ENCODE results near the gene ZNF398. TPM values are rescaled to one million over a fixed set of nuclear protein-coding genes. Genes with fewer than 3 reads are reported as not detected.

ZNF398 gene
- total and polyA plus RNA-seq, 2 of the 13 experiments (the other 11 are each of a cell fraction or from before 2014, with no cell fraction given) = 3.0 to 8.9 TPM

- CTCF ChIA-PET (ENCODE audit: low intra/inter-chr PET ratio, low total read pairs) = interaction anchor here (1.0 kb wide), 1 partner anchor 47 kb away, joined by 4 read pairs; the partner anchor contains the start of gene ZNF398
- 0 out of 3 replicates have a peak, but pooled peaks have one; percentile 0 for ATAC-seq
Observed at GRCh38 chr7:149194799-149195179, 47.5 kb downstream of the ZNF398 start.

More at GRCh38 chr7:149194799-149195179, 47.5 kb downstream of the ZNF398 start:
- Histone ChIP-seq H3K27ac (ENCODE audit: extremely low read length, insufficient read depth, low read length) (no peak overlapping the region), H3K27me3 (ENCODE audit: control insufficient read depth in 1 of 2, insufficient read depth in 2 of 2, low read length in 2 of 2) (peaks cover 0 to 7% of the 10 kb centered on the region in 2 experiments; a peak in 2 of 5 replicates), H3K9me3 (ENCODE audit: low read length) (no peaks in the 10 kb centered on the region), H2AFZ (ENCODE audit: low read length) (peak overlapping the region; percentile 83), H3K4me1 (ENCODE audit: insufficient read depth, low read length) (peaks cover 32% of the 10 kb centered on the region), H3K4me3 (replicated peaks in 1 of 3; ENCODE audit: insufficient read depth in 1 of 3, low read depth in 2 of 3, low read length in 3 of 3) (peak overlapping the region; percentile 81 to 92 (median 90)), H3K36me3 (replicated peaks in 1 of 2; ENCODE audit: control insufficient read depth in 1 of 2, insufficient read depth in 2 of 2, low read length in 2 of 2) (peaks cover 9 to 17% of the 10 kb centered on the region in 2 experiments; a peak in 4 of 5 replicates), H3K9ac (ENCODE audit: insufficient read depth, low read depth, low read length) (peak overlapping the region; percentile 93; the same call in 1 of the 2 replicates), H3K79me2 (ENCODE audit: insufficient read depth, low read length) (peaks cover 31% of the 10 kb centered on the region), H3K4me2 (ENCODE audit: low read depth, low read length) (peak overlapping the region; percentile 95), H4K20me1 (ENCODE audit: insufficient read depth, low read length) (no peaks in the 10 kb centered on the region)
- no peak for FAIRE-seq
- TF ChIP-seq ZNF75D (CRISPR knock-in tag; IDR thresholded peaks at IDR 0.05; ENCODE audit: borderline replicate concordance) (no peak), ZBTB44 (CRISPR knock-in tag; IDR thresholded peaks at IDR 0.05) (no peak), ZEB1 (IDR thresholded peaks at IDR 0.05; ENCODE audit: insufficient replicate concordance, low read depth) (peak; percentile 11), NFIC (IDR thresholded peaks at IDR 0.05; ENCODE audit: low read length) (no peak), ZNF616 (CRISPR knock-in tag; IDR thresholded peaks at IDR 0.05; ENCODE audit: low read depth) (0 out of 2 replicates have a peak, but pooled peaks have one; percentile 5)
- TF ChIP-seq, protein P1, sequence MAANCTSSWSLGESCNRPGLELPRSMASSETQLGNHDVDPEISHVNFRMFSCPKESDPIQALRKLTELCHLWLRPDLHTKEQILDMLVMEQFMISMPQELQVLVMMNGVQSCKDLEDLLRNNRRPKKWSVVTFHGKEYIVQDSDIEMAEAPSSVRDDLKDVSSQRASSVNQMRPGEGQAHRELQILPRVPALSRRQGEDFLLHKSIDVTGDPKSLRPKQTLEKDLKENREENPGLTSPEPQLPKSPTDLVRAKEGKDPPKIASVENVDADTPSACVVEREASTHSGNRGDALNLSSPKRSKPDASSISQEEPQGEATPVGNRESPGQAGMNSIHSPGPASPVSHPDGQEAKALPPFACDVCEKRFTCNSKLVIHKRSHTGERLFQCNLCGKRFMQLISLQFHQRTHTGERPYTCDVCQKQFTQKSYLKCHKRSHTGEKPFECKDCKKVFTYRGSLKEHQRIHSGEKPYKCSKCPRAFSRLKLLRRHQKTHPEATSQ (CRISPR knock-in tag; IDR thresholded peaks at IDR 0.05; ENCODE audit: borderline replicate concordance) = no peak
- POLR2A ChIA-PET = interaction anchor here (0.8 to 1.7 kb wide), 7 partner anchors 9 to 140 kb away, joined by 3 to 9 read pairs (median 4); partner anchors contain the start of genes ZNF398, ZNF425 and ZNF783
- DNase-seq (ENCODE audit: low spot score) = no peak
- no TSS peak for BruUV-seq (replicated peaks)
- in situ Hi-C loops (cut with HindIII; ENCODE audit: extremely low pct_ligation_motif_present, low pct_unique_long_range_greater_than_20kb) = no loop called here
- 33% methylated on average over 4 of the region's 4 CpGs for WGBS (ENCODE audit: low lambda C conversion rate)
- intact Hi-C loops (cut with micrococcal nuclease; ENCODE audit: unreplicated experiment) = loop anchor here (5.0 kb wide), 1 partner anchor 43 kb away; the partner anchor contains the start of gene ZNF212
